ENCODE results near the gene DNAJB14. TPM values are rescaled to one million over a fixed set of nuclear protein-coding genes. Genes with fewer than 3 reads are reported as not detected.

The DNAJB14 gene
- total and polyA plus RNA-seq, 4 donors = 15.3 to 90.8 (median 33.3) TPM

DNA sequence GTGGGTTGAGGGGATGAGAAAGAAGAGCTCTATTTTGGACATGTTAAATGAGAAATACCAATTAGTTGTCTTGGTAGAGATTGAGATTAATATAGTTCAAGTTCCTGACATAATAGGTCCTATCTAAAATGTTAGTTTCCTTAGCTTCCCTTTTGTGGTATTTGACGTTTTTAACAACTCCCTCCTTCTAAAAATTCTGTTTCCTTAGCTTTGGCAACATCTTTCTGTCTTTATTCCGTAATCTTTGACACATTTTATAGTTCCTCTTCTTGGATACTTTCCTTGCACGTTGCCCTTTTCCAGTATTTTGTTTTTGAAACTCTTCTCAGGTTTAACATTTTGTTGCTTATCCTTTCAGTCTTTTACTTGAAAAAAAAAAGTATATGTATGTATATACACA lies 89.1 kb downstream of the DNAJB14 start:
- DNase-seq (no peak), ATAC-seq (ENCODE audit: insufficient read depth, low FRiP score) (no peak)
- Histone ChIP-seq H3K9ac (ENCODE audit: insufficient read depth in 1 of 2, low read length in 2 of 2) (no peak overlapping the region), H3K4me3 (no peak overlapping the region), H3K27ac (ENCODE audit: low read depth in 1 of 2, low read length in 1 of 2) (no peak overlapping the region), H3K4me1 (ENCODE audit: control insufficient read depth in 5 of 5, insufficient read depth in 5 of 5, low read length in 5 of 5) (peaks cover 0 to 36% (median 4%) of the 10 kb centered on the region in 5 donors), H3K27me3 (ENCODE audit: control insufficient read depth in 3 of 3, insufficient read depth in 3 of 3, low read length in 2 of 3) (no peaks in the 10 kb centered on the region), H3K9me3 (ENCODE audit: control insufficient read depth in 4 of 4, insufficient read depth in 3 of 4, low read length in 3 of 4) (no peaks in the 10 kb centered on the region), H3K36me3 (ENCODE audit: control insufficient read depth in 4 of 4, insufficient read depth in 4 of 4, low read length in 4 of 4) (no peaks in the 10 kb centered on the region)
- WGBS, 2 donors = 21 to 55% methylated on average over 3 of the region's 3 CpGs
- TF ChIP-seq, protein P1, sequence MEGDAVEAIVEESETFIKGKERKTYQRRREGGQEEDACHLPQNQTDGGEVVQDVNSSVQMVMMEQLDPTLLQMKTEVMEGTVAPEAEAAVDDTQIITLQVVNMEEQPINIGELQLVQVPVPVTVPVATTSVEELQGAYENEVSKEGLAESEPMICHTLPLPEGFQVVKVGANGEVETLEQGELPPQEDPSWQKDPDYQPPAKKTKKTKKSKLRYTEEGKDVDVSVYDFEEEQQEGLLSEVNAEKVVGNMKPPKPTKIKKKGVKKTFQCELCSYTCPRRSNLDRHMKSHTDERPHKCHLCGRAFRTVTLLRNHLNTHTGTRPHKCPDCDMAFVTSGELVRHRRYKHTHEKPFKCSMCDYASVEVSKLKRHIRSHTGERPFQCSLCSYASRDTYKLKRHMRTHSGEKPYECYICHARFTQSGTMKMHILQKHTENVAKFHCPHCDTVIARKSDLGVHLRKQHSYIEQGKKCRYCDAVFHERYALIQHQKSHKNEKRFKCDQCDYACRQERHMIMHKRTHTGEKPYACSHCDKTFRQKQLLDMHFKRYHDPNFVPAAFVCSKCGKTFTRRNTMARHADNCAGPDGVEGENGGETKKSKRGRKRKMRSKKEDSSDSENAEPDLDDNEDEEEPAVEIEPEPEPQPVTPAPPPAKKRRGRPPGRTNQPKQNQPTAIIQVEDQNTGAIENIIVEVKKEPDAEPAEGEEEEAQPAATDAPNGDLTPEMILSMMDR (IDR thresholded peaks at IDR 0.05; ENCODE audit: control extremely low read depth, extremely low read depth) = no peak

DNA sequence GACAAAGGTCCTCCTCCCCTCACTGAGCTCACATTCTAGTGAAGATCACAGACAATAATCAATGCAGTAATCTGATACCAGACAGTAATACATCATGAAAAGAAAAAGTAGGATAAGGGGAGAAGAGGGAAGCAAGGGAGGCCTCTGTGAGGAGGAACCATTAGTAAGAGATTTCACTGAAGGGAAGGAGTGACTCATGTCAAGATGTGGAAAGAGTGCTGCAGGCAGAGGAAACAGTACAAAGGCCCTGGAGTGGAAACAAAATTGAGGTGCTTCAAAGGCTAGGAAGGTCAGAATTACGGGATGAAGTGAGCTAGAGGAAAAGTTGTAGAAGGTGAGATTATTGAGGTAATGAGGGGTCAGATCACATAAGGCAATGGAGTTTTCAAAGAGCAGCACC lies 90.3 kb downstream of the DNAJB14 start:
- WGBS, 2 donors = 12 to 29% methylated on average over 1 of the region's 1 CpG
- DNase-seq = no peak
- Histone ChIP-seq H3K4me3 (no peak overlapping the region), H3K36me3 (ENCODE audit: control insufficient read depth in 4 of 4, insufficient read depth in 4 of 4, low read length in 4 of 4) (no peaks in the 10 kb centered on the region), H3K27ac (ENCODE audit: low read depth in 1 of 2, low read length in 1 of 2) (peak overlapping the region in 1 of 2 donors; percentile 18), H3K27me3 (ENCODE audit: control insufficient read depth in 3 of 3, insufficient read depth in 3 of 3, low read length in 2 of 3) (no peaks in the 10 kb centered on the region), H3K9me3 (ENCODE audit: control insufficient read depth in 4 of 4, insufficient read depth in 3 of 4, low read length in 3 of 4) (no peaks in the 10 kb centered on the region), H3K9ac (ENCODE audit: insufficient read depth in 1 of 2, low read length in 2 of 2) (no peak overlapping the region), H3K4me1 (ENCODE audit: control insufficient read depth in 5 of 5, insufficient read depth in 5 of 5, low read length in 5 of 5) (peaks cover 0 to 34% (median 4%) of the 10 kb centered on the region in 5 donors)
- TF ChIP-seq, protein P1 (IDR thresholded peaks at IDR 0.05; ENCODE audit: control extremely low read depth, extremely low read depth) = no peak
- peak; percentile 74 for ATAC-seq (ENCODE audit: insufficient read depth, low FRiP score)

DNA sequence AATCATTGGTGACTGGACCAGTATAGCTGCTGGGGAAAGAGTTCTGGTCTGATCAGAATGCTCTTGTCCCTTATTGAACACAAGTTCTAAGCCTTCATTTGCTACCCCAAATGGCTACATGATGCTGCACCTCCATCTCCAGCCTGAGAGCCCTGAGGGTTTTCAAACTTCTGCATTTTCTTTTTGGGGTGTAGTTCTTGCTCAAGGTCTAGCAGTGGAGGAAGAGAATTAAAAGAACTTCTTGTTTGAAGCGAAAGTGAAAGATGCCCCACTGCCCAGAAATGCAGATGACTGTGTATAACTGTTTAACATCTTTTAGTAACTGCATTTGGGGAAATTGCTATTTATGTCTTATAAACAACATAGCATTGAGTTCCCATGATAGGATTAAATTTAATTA lies 90.7 kb downstream of the DNAJB14 start:
- DNase-seq (peak in 1 of 3 donors; percentile 24), ATAC-seq (ENCODE audit: insufficient read depth, low FRiP score) (no peak)
- Histone ChIP-seq H3K4me3 (no peak overlapping the region), H3K9me3 (ENCODE audit: control insufficient read depth in 4 of 4, insufficient read depth in 3 of 4, low read length in 3 of 4) (no peaks in the 10 kb centered on the region), H3K27ac (ENCODE audit: low read depth in 1 of 2, low read length in 1 of 2) (no peak overlapping the region), H3K27me3 (ENCODE audit: control insufficient read depth in 3 of 3, insufficient read depth in 3 of 3, low read length in 2 of 3) (no peaks in the 10 kb centered on the region), H3K36me3 (ENCODE audit: control insufficient read depth in 4 of 4, insufficient read depth in 4 of 4, low read length in 4 of 4) (no peaks in the 10 kb centered on the region), H3K9ac (ENCODE audit: insufficient read depth in 1 of 2, low read length in 2 of 2) (no peak overlapping the region), H3K4me1 (ENCODE audit: control insufficient read depth in 5 of 5, insufficient read depth in 5 of 5, low read length in 5 of 5) (peaks cover 0 to 32% (median 4%) of the 10 kb centered on the region in 5 donors)
- TF ChIP-seq, protein P1 (IDR thresholded peaks at IDR 0.05; ENCODE audit: control extremely low read depth, extremely low read depth) = no peak
- WGBS, 2 donors = 42 to 62% methylated on average over 1 of the region's 1 CpG

DNA sequence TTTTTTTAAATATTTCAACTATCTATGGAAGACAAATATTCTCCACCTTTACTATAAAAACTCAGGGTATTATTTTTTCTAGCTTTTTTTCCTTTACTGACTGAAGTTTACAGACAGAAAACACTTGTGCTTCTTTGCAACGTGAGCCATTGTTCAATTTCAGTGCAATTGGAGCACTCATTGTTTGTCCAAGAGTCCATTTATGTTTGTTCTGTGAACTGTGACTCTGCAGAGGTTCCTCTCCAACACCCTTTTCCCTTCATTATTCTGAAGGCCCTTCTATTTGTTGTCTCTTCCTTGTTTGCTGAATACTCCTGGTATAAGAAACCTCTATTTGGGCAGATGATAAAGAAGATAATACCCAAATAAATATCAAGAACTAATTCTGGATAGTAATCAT lies 92.4 kb downstream of the DNAJB14 start:
- no peak overlapping the region for H3K4me3 ChIP-seq
- no peak overlapping the region for H3K9ac ChIP-seq (ENCODE audit: insufficient read depth in 1 of 2, low read length in 2 of 2)
- no peaks in the 10 kb centered on the region for H3K36me3 ChIP-seq (ENCODE audit: control insufficient read depth in 4 of 4, insufficient read depth in 4 of 4, low read length in 4 of 4)
- H3K27me3 ChIP-seq (ENCODE audit: control insufficient read depth in 3 of 3, insufficient read depth in 3 of 3, low read length in 2 of 3) = no peaks in the 10 kb centered on the region
- TF ChIP-seq, protein P1 (IDR thresholded peaks at IDR 0.05; ENCODE audit: control extremely low read depth, extremely low read depth) = no peak
- H3K4me1 ChIP-seq (ENCODE audit: control insufficient read depth in 5 of 5, insufficient read depth in 5 of 5, low read length in 5 of 5) = peaks cover 0 to 32% (median 4%) of the 10 kb centered on the region in 5 donors
- H3K27ac ChIP-seq (ENCODE audit: low read depth in 1 of 2, low read length in 1 of 2) = no peak overlapping the region
- 51 to 87% methylated on average over 1 of the region's 1 CpG for WGBS, 2 donors
- ATAC-seq (ENCODE audit: insufficient read depth, low FRiP score) = no peak
- H3K9me3 ChIP-seq (ENCODE audit: control insufficient read depth in 4 of 4, insufficient read depth in 3 of 4, low read length in 3 of 4) = no peaks in the 10 kb centered on the region
- DNase-seq = no peak

Data from lung (tissue), 12 donors.